B cell (primary cell): ENCODE results near the gene ADRM1. TPM values are rescaled to one million over a fixed set of nuclear protein-coding genes. Genes with fewer than 3 reads are reported as not detected.
A peak's percentile ranks its signal among the peaks of the same experiment; 100 is the strongest.

Experiments used
- ATAC-seq: fragments of 200-7000 bp; cut with Tn5 transposase; one replicate; pipeline ENCODE4 v1.10.0; 2021; ENCODE audit warnings: low read depth, mild to moderate bottlenecking, moderate number of reproducible peaks, moderate library complexity
- CTCF ChIA-PET: fragments of 350-600 bp; sonication (Branson Sonifier 250); formaldehyde crosslinking; loops from one replicate; lab custom pipeline; 2021; ENCODE audit warnings: antibody characterized with exemption, inconsistent platforms; lab: Charles Lee
- POLR2A ChIA-PET: fragments of 350-600 bp; sonication (Branson Sonifier 250); formaldehyde crosslinking; loops from one replicate; lab custom pipeline; 2021; ENCODE audit warnings: antibody characterized with exemption; lab: Charles Lee
- DNase-seq: peaks from one replicate; pipeline ENCODE4 v3.0.0; 2013
- H2AFZ ChIP-seq: 2 replicates; pipeline ENCODE4 v1.6.1; 2012; ENCODE audit warnings: mild to moderate bottlenecking, low read depth, low read length; ENCODE audit not compliant: insufficient read depth, poor library complexity, severe bottlenecking
- H3K27ac ChIP-seq, 2 donors: 1 replicate in 1 of 2; 2 replicates in 1 of 2; pipeline ENCODE4 v1.5.1; 2012 to 2013; ENCODE audit warnings: low read length in 2 of 2, mild to moderate bottlenecking in 2 of 2, moderate library complexity in 1 of 2
- H3K27me3 ChIP-seq, 4 experiments: fragments of 200-600 bp in 1 of 4; sonication (generic) in 1 of 4; replicated peaks in 1 of 4; 1 replicate in 2 of 4; 2 replicates in 2 of 4; pipeline versions ENCODE4 v1.6.1 to v1.7.0; 2013 to 2016; ENCODE audit warnings: low read length in 3 of 4, mild to moderate bottlenecking in 2 of 4, mixed read lengths in 1 of 4, moderate library complexity in 1 of 4; ENCODE audit not compliant: insufficient read depth in 4 of 4, control insufficient read depth in 3 of 4; ENCODE audit errors: control extremely low read depth in 1 of 4
- H3K36me3 ChIP-seq, 2 experiments: replicated peaks in 1 of 2; 1 replicate in 1 of 2; 2 replicates in 1 of 2; pipeline versions ENCODE4 v1.6.1 to v1.7.1; 2013; ENCODE audit warnings: low read length in 1 of 2; ENCODE audit not compliant: insufficient read depth in 2 of 2, control insufficient read depth in 1 of 2; ENCODE audit errors: control extremely low read depth in 1 of 2, extremely low read depth in 1 of 2
- H3K4me1 ChIP-seq, 2 donors: fragments of 200-600 bp in 1 of 2; sonication (generic) in 1 of 2; 1 replicate in 1 of 2; 2 replicates in 1 of 2; pipeline versions ENCODE4 v1.5.1 to v1.6.1; 2013 to 2017; ENCODE audit warnings: low read length in 2 of 2; ENCODE audit not compliant: control insufficient read depth in 2 of 2, insufficient read depth in 2 of 2
- H3K4me2 ChIP-seq: replicated peaks from 2 replicates; pipeline ENCODE3; 2012; ENCODE audit warnings: mild to moderate bottlenecking, low read depth, low read length; ENCODE audit not compliant: poor library complexity, severe bottlenecking
- H3K4me3 ChIP-seq, 5 experiments: fragments of 200-600 bp in 1 of 5; sonication (generic) in 1 of 5; 1 replicate in 3 of 5; 2 replicates in 2 of 5; pipeline versions ENCODE4 v1.5.1 to v1.7.0; 2011 to 2016; ENCODE audit warnings: low read length in 4 of 5, mild to moderate bottlenecking in 4 of 5, low read depth in 2 of 5, control low read depth in 1 of 5, moderate library complexity in 1 of 5; ENCODE audit not compliant: insufficient read depth in 1 of 5; ENCODE audit errors: control extremely low read depth in 1 of 5, extremely low read depth in 1 of 5
- H3K79me2 ChIP-seq: fragments of 200-600 bp; sonication (generic); one replicate; pipeline ENCODE4 v1.6.0; 2016; ENCODE audit warnings: low read length; ENCODE audit not compliant: control insufficient read depth, insufficient read depth
- H3K9ac ChIP-seq: fragments of 200-600 bp; sonication (generic); 2 replicates; pipeline ENCODE4 v1.6.1; 2017; ENCODE audit warnings: mild to moderate bottlenecking, low read length, moderate library complexity
- H3K9me3 ChIP-seq, 3 donors: one replicate each; pipeline versions ENCODE4 v1.6.1 to v1.7.1; 2013; ENCODE audit warnings: low read length in 2 of 3; ENCODE audit not compliant: control insufficient read depth in 2 of 3, insufficient read depth in 1 of 3; ENCODE audit errors: control extremely low read depth in 1 of 3
- H4K20me1 ChIP-seq: 2 replicates; pipeline ENCODE4 v1.6.0; 2012; ENCODE audit warnings: mild to moderate bottlenecking, low read length; ENCODE audit not compliant: insufficient read depth, control insufficient read depth, poor library complexity, severe bottlenecking
- H3K27ac Mint-ChIP-seq: one replicate; pipeline ENCODE4 v1.8.0; 2021; ENCODE audit warnings: mixed read lengths
- H3K27me3 Mint-ChIP-seq: one replicate; pipeline ENCODE4 v1.8.0; 2021; ENCODE audit warnings: mixed read lengths
- H3K4me1 Mint-ChIP-seq: one replicate; pipeline ENCODE4 v1.8.0; 2021; ENCODE audit warnings: mixed read lengths
- H3K4me3 Mint-ChIP-seq: one replicate; pipeline ENCODE4 v1.8.0; 2021; ENCODE audit warnings: mixed read lengths
- H3K9me3 Mint-ChIP-seq: one replicate; pipeline ENCODE4 v1.8.0; 2022; ENCODE audit warnings: mixed read lengths; ENCODE audit not compliant: insufficient read depth
- EZH2 ChIP-seq: IDR thresholded peaks from 2 replicates; pipeline ENCODE4 v1.6.1; 2012; ENCODE audit warnings: borderline replicate concordance, low read depth, mild to moderate bottlenecking, moderate library complexity, low read length; ENCODE audit not compliant: insufficient read depth, poor library complexity, severe bottlenecking
- WGBS: methylation state at CpG from one replicate; pipeline ENCODE4 v1.1.5; 2013; ENCODE audit warnings: missing lambda C conversion rate; ENCODE audit not compliant: insufficient coverage; 5-methylcytosine and 5-hydroxymethylcytosine counted together
- intact Hi-C: fragments of 100-400 bp; cut with micrococcal nuclease; formaldehyde crosslinking; loops from one replicate; pipeline ENCODE4 v1.10.0; 2022
- polyA plus RNA-seq: library from polyadenylated mRNA; depleted of rRNA; stranded (reverse); fragments of >200 nt; gene quantifications from 2 replicates; pipeline ENCODE4 v1.2.3, GENCODE V29; 2012
- total RNA-seq, 2 donors: library from RNA; stranded (reverse); fragments of 120-200 nt in 1 of 2; gene quantifications; 1 replicate in 1 of 2; 2 replicates in 1 of 2; pipeline versions ENCODE4 v1.2.3 to v1.2.4, GENCODE V29; 2013 to 2022
- TF ChIP-seq, protein P1 (sequence below): fragments of 200-600 bp; IDR thresholded peaks from one replicate; pipeline ENCODE4 v1.8.0; 2022; ENCODE audit warnings: antibody characterized with exemption, mild to moderate bottlenecking

Gene ADRM1
- total and polyA plus RNA-seq, 2 donors (not counting 1 experiment from before 2014, with no cell fraction given) = 73.9 to 87.2 TPM

- no peak overlapping the region for H2AFZ ChIP-seq
- WGBS = 9% methylated on average over 34 of the region's 34 CpGs
- H3K9ac ChIP-seq = peak overlapping the region; percentile 13
- peak; percentile 68 for ATAC-seq
- Mint-ChIP-seq H3K4me3 (peak overlapping the region; percentile 77), H3K27me3 (no peaks in the 10 kb centered on the region), H3K27ac (peak overlapping the region; percentile 93), H3K9me3 (peaks cover 3% of the 10 kb centered on the region), H3K4me1 (peaks cover 47% of the 10 kb centered on the region)
- TF ChIP-seq, protein P1, sequence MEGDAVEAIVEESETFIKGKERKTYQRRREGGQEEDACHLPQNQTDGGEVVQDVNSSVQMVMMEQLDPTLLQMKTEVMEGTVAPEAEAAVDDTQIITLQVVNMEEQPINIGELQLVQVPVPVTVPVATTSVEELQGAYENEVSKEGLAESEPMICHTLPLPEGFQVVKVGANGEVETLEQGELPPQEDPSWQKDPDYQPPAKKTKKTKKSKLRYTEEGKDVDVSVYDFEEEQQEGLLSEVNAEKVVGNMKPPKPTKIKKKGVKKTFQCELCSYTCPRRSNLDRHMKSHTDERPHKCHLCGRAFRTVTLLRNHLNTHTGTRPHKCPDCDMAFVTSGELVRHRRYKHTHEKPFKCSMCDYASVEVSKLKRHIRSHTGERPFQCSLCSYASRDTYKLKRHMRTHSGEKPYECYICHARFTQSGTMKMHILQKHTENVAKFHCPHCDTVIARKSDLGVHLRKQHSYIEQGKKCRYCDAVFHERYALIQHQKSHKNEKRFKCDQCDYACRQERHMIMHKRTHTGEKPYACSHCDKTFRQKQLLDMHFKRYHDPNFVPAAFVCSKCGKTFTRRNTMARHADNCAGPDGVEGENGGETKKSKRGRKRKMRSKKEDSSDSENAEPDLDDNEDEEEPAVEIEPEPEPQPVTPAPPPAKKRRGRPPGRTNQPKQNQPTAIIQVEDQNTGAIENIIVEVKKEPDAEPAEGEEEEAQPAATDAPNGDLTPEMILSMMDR = no peak
- TF ChIP-seq EZH2 = no peak
- H4K20me1 ChIP-seq = no peaks in the 10 kb centered on the region
- peak overlapping the region in 3 of 5 experiments; percentile 5 to 28 (median 18) for H3K4me3 ChIP-seq
- H3K36me3 ChIP-seq = peaks cover 0 to 13% of the 10 kb centered on the region in 2 experiments
- H3K27ac ChIP-seq = peak overlapping the region; percentile 86 to 87
- peaks cover 53 to 62% of the 10 kb centered on the region in 2 donors for H3K4me1 ChIP-seq
- peak overlapping the region; percentile 82 for H3K4me2 ChIP-seq
- POLR2A ChIA-PET = interaction anchor here (1.0 to 4.6 kb wide), 3 partner anchors 30 to 49 kb away, joined by 4 to 43 read pairs (median 5); partner anchors contain the start of genes LAMA5 and RPS21
- no peaks in the 10 kb centered on the region for H3K27me3 ChIP-seq
- CTCF ChIA-PET = interaction anchor here (0.8 to 1.1 kb wide), 3 partner anchors 30 to 45 kb away, joined by 3 read pairs; partner anchors contain the start of gene LAMA5
- H3K9me3 ChIP-seq = peaks cover 0 to 18% (median 0%) of the 10 kb centered on the region in 3 donors
- DNase-seq = peak; percentile 88
- intact Hi-C loops = loop anchor here (2.0 to 5.0 kb wide), 2 partner anchors 29 to 50 kb away; partner anchors contain the start of genes LAMA5 and RPS21
- no peaks in the 10 kb centered on the region for H3K79me2 ChIP-seq
These were observed 34.9 kb downstream of the ADRM1 start for GRCh38 chr20:62337558-62338293.
